PC-3 (cell line): Measurements from ENCODE around the gene ERI3. TPM values are rescaled to one million over a fixed set of nuclear protein-coding genes. Genes with fewer than 3 reads are reported as not detected.

Experiments used
- ATAC-seq: fragments of 200-7000 bp; cut with Tn5 transposase; 2 replicates; pipeline ENCODE4 v1.9.1; 2020; ENCODE audit warnings: mild to moderate bottlenecking, moderate library complexity
- BruUV-seq: library from RNA; stranded (reverse); fragments of 400-500 nt; replicated peaks from 2 replicates; lab custom pipeline; 2021; lab: Mats Ljungman, UMichigan
- CTCF ChIA-PET: fragments of 300-600 bp; sonication (Branson Sonifier 250); formaldehyde crosslinking; loops from one replicate; lab custom pipeline; 2022; ENCODE audit warnings: antibody characterized with exemption; lab: Charles Lee
- POLR2A ChIA-PET: fragments of 300-600 bp; sonication (Branson Sonifier 250); formaldehyde crosslinking; loops from one replicate; lab custom pipeline; 2022; ENCODE audit warnings: antibody characterized with exemption; ENCODE audit not compliant: unreplicated experiment; lab: Charles Lee
- DNase-seq: peaks from one replicate; pipeline ENCODE4 v3.0.0-alpha.2; 2015
- H2AFZ ChIP-seq: fragments of 300-600 bp; sonication (generic); 2 replicates; pipeline ENCODE4 v1.6.0; 2016; ENCODE audit warnings: antibody characterized with exemption, low read length
- H3F3A ChIP-seq: fragments of 300-600 bp; sonication (generic); one replicate; pipeline ENCODE4 v1.6.0; 2017; ENCODE audit warnings: antibody characterized with exemption, low read length, control low read depth, mild to moderate bottlenecking; ENCODE audit not compliant: unreplicated experiment
- H3K27ac ChIP-seq: fragments of 300-600 bp; sonication (generic); 2 replicates; pipeline ENCODE4 v1.5.1; 2016; ENCODE audit warnings: mild to moderate bottlenecking, low read length
- H3K27me3 ChIP-seq: fragments of 300-600 bp; sonication (generic); 2 replicates; pipeline ENCODE4 v1.6.1; 2016; ENCODE audit warnings: low read length, mixed read lengths
- H3K36me3 ChIP-seq: fragments of 300-600 bp; sonication (generic); 2 replicates; pipeline ENCODE4 v1.6.1; 2016; ENCODE audit warnings: low read depth, mixed run types, low read length, mixed read lengths
- H3K4me1 ChIP-seq: fragments of 300-600 bp; sonication (generic); 2 replicates; pipeline ENCODE4 v1.5.1; 2016; ENCODE audit warnings: low read length; ENCODE audit not compliant: insufficient read depth
- H3K4me2 ChIP-seq: fragments of 300-600 bp; sonication (generic); 2 replicates; pipeline ENCODE4 v1.6.0; 2016; ENCODE audit warnings: low read length
- H3K4me3 ChIP-seq: fragments of 300-600 bp; sonication (generic); 2 replicates; pipeline ENCODE4 v1.5.1; 2016; ENCODE audit warnings: mild to moderate bottlenecking, low read length, mixed read lengths
- H3K79me2 ChIP-seq: fragments of 300-600 bp; sonication (generic); 2 replicates; pipeline ENCODE4 v1.6.1; 2017; ENCODE audit warnings: low read length, mixed read lengths
- H3K9ac ChIP-seq: fragments of 300-600 bp; sonication (generic); 2 replicates; pipeline ENCODE4 v1.6.0; 2016; ENCODE audit warnings: mild to moderate bottlenecking, low read length
- H3K9me2 ChIP-seq: fragments of 300-600 bp; sonication (generic); replicated peaks from 2 replicates; pipeline ENCODE4 v1.6.1; 2016; ENCODE audit warnings: mixed run types, low read length, mixed read lengths
- H3K9me3 ChIP-seq: fragments of 300-600 bp; sonication (generic); 2 replicates; pipeline ENCODE4 v1.6.1; 2016; ENCODE audit warnings: low read length, mixed read lengths
- H4K20me1 ChIP-seq: fragments of 300-600 bp; sonication (generic); 2 replicates; pipeline ENCODE4 v1.6.1; 2016; ENCODE audit warnings: low read length, mixed read lengths
- EZH2 ChIP-seq: fragments of 300-600 bp; sonication (generic); IDR thresholded peaks from one replicate; pipeline ENCODE4 v1.6.1; 2017; ENCODE audit warnings: antibody characterized with exemption, mild to moderate bottlenecking, low read length; ENCODE audit not compliant: unreplicated experiment
- EZH2phosphoT487 ChIP-seq: fragments of 300-600 bp; sonication (generic); IDR thresholded peaks from 2 replicates; pipeline ENCODE4 v1.6.1; 2018; ENCODE audit warnings: mild to moderate bottlenecking, antibody characterized with exemption, low read length, borderline replicate concordance
- intact Hi-C: fragments of 100-400 bp; cut with micrococcal nuclease; formaldehyde crosslinking; loops from 2 replicates; pipeline ENCODE4 v1.9.0; 2023
- total RNA-seq: library from RNA; depleted of rRNA; stranded (reverse); fragments of >200 nt; gene quantifications from 2 replicates; pipeline ENCODE4 v1.2.3, GENCODE V29; 2014
- TF ChIP-seq, protein P1 (sequence below): fragments of 300-600 bp; sonication (generic); conservative IDR thresholded peaks from 2 replicates; pipeline ENCODE4 v1.5.1; 2017; ENCODE audit warnings: antibody characterized with exemption, low read depth, mild to moderate bottlenecking, low read length

ERI3 gene
- total RNA-seq, 1 experiment from 2014 or later, result 138 TPM

DNA sequence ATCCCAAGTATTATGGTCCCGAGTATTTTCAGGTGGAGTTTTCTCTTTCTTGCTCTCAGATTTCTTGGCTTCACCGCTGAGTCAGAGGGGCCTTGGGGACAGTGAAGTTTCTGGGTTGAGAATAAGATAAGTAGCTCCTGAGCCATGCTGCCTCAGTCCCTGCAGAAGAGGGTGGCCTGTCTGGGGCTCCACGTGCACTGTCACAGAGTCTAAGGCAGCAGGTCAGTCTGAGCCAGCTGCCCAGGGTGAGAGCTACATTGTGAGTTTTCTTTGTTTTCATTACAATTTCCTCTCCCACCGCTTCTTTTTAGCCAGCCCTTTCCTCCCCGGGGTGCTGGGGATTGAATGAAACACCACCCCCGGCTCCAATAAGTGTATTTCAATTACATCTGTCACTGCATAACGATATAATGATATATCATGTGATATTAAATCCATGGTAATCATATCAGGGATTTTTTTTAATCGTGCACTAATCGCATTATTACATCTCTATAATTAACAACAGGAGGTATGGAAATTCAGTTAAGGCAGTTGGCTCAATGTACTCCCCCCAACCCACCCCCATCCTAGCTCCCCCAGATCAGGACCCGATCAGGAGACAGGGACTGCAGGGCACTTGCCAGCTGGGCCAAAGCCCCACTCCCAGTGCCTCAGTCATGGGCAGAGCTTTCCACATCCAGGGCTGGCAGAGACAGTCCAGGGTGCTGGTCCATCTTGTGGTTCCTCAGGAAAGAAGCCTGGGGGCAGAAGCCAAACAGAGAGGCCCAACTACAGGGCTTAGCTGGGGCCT lies 98.1 kb downstream of the ERI3 start:
- no peak for ATAC-seq
- no peak overlapping the region for H3K27ac ChIP-seq
- no peak overlapping the region for H3K4me3 ChIP-seq

DNA sequence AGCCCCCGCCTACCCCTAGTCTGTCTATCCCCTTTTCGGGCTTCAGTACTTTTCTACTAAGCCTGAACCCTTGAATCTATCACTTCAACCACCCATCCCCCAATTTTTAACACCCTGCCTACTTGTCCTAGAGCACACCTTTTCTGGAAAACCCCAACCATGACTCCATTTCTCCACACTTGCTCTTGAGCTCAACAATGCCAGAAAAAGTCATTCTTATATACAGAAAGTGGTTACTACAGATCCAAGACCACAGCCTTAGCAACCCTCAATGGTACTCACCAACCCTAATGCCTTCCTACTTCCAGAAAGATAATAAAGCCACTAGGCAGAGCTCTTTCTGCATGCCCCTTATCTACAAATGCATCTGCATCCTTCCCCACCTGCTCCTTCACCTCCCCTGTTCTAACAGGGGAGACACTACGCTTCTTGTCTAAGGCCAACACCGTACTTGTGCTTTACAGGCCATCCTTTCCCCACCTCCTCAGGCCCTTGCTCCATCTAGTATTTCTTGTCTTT lies 100.6 kb downstream of the ERI3 start:
- Histone ChIP-seq H3K4me1 (no peaks in the 10 kb centered on the region), H3K9ac (no peak overlapping the region), H2AFZ (no peak overlapping the region), H3K4me3 (no peak overlapping the region), H3K27me3 (no peaks in the 10 kb centered on the region), H3K9me3 (no peaks in the 10 kb centered on the region), H3K79me2 (no peaks in the 10 kb centered on the region), H3K9me2 (no peaks in the 10 kb centered on the region), H3K27ac (no peak overlapping the region), H4K20me1 (no peaks in the 10 kb centered on the region), H3K36me3 (no peaks in the 10 kb centered on the region), H3F3A (no peaks in the 10 kb centered on the region), H3K4me2 (no peak overlapping the region)
- ChIA-PET CTCF (no interaction called here), POLR2A (no interaction called here)
- ATAC-seq (no peak), DNase-seq (no peak)
- TF ChIP-seq, protein P1, sequence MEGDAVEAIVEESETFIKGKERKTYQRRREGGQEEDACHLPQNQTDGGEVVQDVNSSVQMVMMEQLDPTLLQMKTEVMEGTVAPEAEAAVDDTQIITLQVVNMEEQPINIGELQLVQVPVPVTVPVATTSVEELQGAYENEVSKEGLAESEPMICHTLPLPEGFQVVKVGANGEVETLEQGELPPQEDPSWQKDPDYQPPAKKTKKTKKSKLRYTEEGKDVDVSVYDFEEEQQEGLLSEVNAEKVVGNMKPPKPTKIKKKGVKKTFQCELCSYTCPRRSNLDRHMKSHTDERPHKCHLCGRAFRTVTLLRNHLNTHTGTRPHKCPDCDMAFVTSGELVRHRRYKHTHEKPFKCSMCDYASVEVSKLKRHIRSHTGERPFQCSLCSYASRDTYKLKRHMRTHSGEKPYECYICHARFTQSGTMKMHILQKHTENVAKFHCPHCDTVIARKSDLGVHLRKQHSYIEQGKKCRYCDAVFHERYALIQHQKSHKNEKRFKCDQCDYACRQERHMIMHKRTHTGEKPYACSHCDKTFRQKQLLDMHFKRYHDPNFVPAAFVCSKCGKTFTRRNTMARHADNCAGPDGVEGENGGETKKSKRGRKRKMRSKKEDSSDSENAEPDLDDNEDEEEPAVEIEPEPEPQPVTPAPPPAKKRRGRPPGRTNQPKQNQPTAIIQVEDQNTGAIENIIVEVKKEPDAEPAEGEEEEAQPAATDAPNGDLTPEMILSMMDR, result no peak
- no peak for TF ChIP-seq EZH2
- no peak for TF ChIP-seq EZH2phosphoT487
- intact Hi-C loops, result no loop called here
- no TSS peak for BruUV-seq

More for the DNA sequence above, 98.1 kb downstream of the ERI3 start:
- TF ChIP-seq, protein P1, result no peak
- TF ChIP-seq EZH2 (no peak), EZH2phosphoT487 (no peak)
- H3K9me2 ChIP-seq, result no peaks in the 10 kb centered on the region
- H2AFZ ChIP-seq, result no peak overlapping the region
- intact Hi-C loops, result no loop called here
- H3K36me3 ChIP-seq, result no peaks in the 10 kb centered on the region
- H3K9ac ChIP-seq, result no peak overlapping the region
- H3K9me3 ChIP-seq, result no peaks in the 10 kb centered on the region
- DNase-seq, result no peak
- CTCF ChIA-PET, result no interaction called here
- H3K79me2 ChIP-seq, result no peaks in the 10 kb centered on the region
- H3K4me2 ChIP-seq, result no peak overlapping the region
- no peaks in the 10 kb centered on the region for H4K20me1 ChIP-seq
- POLR2A ChIA-PET, result no interaction called here
- no TSS peak for BruUV-seq
- H3K27me3 ChIP-seq, result no peaks in the 10 kb centered on the region
- no peaks in the 10 kb centered on the region for H3F3A ChIP-seq
- H3K4me1 ChIP-seq, result 0 out of 2 replicates have a peak, but pooled peaks cover 7% of the 10 kb centered on the region
